ENCODE measurements around the gene PARP16.

Gene PARP16

GRCh38 chr15:65217526-65218482 is 68.9 kb downstream of the PARP16 start:
- TF ChIP-seq GATA3 (IDR thresholded peaks at IDR 0.05; ENCODE audit: low read depth, low read length) (no peak), GATA2 (IDR thresholded peaks at IDR 0.05; ENCODE audit: low read depth, low read length) (no peak)

- TF ChIP-seq GATA2 (IDR thresholded peaks at IDR 0.05; ENCODE audit: low read depth, low read length) (no peak), GATA3 (IDR thresholded peaks at IDR 0.05; ENCODE audit: low read depth, low read length) (no peak)
Observed at GRCh38 chr15:65215496-65215895, 71.2 kb downstream of the PARP16 start.

- TF ChIP-seq GATA2 (IDR thresholded peaks at IDR 0.05; ENCODE audit: low read depth, low read length) (no peak), GATA3 (IDR thresholded peaks at IDR 0.05; ENCODE audit: low read depth, low read length) (no peak)
Observed at GRCh38 chr15:65214010-65214409, 72.7 kb downstream of the PARP16 start.

GRCh38 chr15:65213241-65213640 is 73.4 kb downstream of the PARP16 start:
- no peak for TF ChIP-seq GATA3 (IDR thresholded peaks at IDR 0.05; ENCODE audit: low read depth, low read length)
- no peak for TF ChIP-seq GATA2 (IDR thresholded peaks at IDR 0.05; ENCODE audit: low read depth, low read length)

GRCh38 chr15:65212097-65212496 is 74.6 kb downstream of the PARP16 start:
- TF ChIP-seq GATA3 (IDR thresholded peaks at IDR 0.05; ENCODE audit: low read depth, low read length) (no peak), GATA2 (IDR thresholded peaks at IDR 0.05; ENCODE audit: low read depth, low read length) (no peak)

GRCh38 chr15:65211482-65211982 is 75.2 kb downstream of the PARP16 start:
- TF ChIP-seq GATA3 (IDR thresholded peaks at IDR 0.05; ENCODE audit: low read depth, low read length): no peak
- no peak for TF ChIP-seq GATA2 (IDR thresholded peaks at IDR 0.05; ENCODE audit: low read depth, low read length)

GRCh38 chr15:65210770-65211481 is 75.8 kb downstream of the PARP16 start, which contains the start of gene CILP:
Gene CILP (minus strand): TSS chr15:65211473. CDS start chr15:65209755, 1,718 bp downstream.
- TF ChIP-seq GATA2 (IDR thresholded peaks at IDR 0.05; ENCODE audit: low read depth, low read length) (no peak), GATA3 (IDR thresholded peaks at IDR 0.05; ENCODE audit: low read depth, low read length) (no peak)

GRCh38 chr15:65209701-65210643 is 76.7 kb downstream of the PARP16 start:
- TF ChIP-seq GATA3 (IDR thresholded peaks at IDR 0.05; ENCODE audit: low read depth, low read length) (no peak), GATA2 (IDR thresholded peaks at IDR 0.05; ENCODE audit: low read depth, low read length) (no peak)

GRCh38 chr15:65208647-65209046 is 78.0 kb downstream of the PARP16 start:
- TF ChIP-seq GATA2 (IDR thresholded peaks at IDR 0.05; ENCODE audit: low read depth, low read length) (no peak), GATA3 (IDR thresholded peaks at IDR 0.05; ENCODE audit: low read depth, low read length) (no peak)
